ENCODE data around the gene PADI4. TPM values are rescaled to one million over a fixed set of nuclear protein-coding genes. Genes with fewer than 3 reads are reported as not detected.
A peak's percentile ranks its signal among the peaks of the same experiment; 100 is the strongest.

Gene PADI4
- total and polyA plus RNA-seq, 2 of the 8 experiments (the other 6 are each of a cell fraction or from before 2014, with no cell fraction given) = 0.29 TPM; not detected in 1

DNA sequence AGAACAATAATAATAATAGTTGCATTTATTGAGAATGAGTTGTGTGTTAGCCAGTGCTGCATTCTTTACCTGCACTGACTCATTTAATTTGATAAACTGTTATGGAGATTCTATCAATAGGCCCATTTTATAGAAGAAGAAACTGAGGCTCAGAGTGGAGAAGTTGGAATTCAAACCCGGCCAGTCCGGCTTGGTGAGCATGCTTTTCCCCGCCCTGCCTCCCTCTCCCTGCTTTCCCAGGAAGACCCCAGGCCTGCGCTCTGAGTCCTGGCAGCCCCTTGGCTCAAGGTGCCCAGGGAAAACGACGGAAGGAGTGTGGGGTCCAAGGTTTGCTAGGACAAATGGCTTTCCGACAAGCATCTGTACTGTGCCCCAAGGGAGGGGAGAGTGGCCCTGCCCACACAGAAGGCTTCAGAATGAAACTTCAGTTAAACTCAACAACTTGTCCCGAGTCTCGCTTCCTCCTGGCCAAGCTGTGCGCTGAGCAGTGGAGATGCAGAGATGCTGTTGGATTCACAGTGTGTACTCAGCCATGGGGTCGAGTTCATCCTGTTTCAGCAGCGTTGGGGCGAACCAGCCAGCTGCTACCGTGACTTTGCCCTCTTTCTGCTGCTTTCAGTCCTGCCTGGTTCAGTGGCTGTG, 40.7 kb downstream of the PADI4 start:
- Histone ChIP-seq H4K8ac (ENCODE audit: extremely low read depth, insufficient read depth, low read length) (no peak overlapping the region), H2BK20ac (ENCODE audit: low read length) (no peak overlapping the region), H3K36me3 (ENCODE audit: control insufficient read depth in 2 of 4, insufficient read depth in 4 of 4, low read length in 3 of 4) (no peaks in the 10 kb centered on the region), H3K4me3 (ENCODE audit: extremely low read depth in 1 of 4, insufficient read depth in 2 of 4, low read depth in 3 of 4, low read length in 4 of 4) (no peak overlapping the region), H4K20me1 (replicated peaks in 1 of 2; ENCODE audit: control insufficient read depth in 1 of 2, insufficient read depth in 2 of 2, low read length in 2 of 2) (peaks cover 0 to 2% of the 10 kb centered on the region in 2 experiments), H2AK5ac (ENCODE audit: low read depth, low read length) (0 out of 2 replicates have a peak overlapping the region, but pooled peaks have one; percentile 61), H3K56ac (replicated peaks; ENCODE audit: insufficient read length, low read depth, low read length) (no peak overlapping the region), H3K18ac (ENCODE audit: extremely low read depth, low read length) (peak overlapping the region; percentile 11; the same call in 1 of the 2 replicates), H3K23me2 (ENCODE audit: low read depth, low read length) (no peaks in the 10 kb centered on the region), H3K27me3 (replicated peaks in 1 of 4; ENCODE audit: control insufficient read depth in 3 of 4, extremely low read depth in 1 of 4, insufficient read depth in 3 of 4, low read length in 3 of 4) (no peaks in the 10 kb centered on the region), H2BK120ac (replicated peaks; ENCODE audit: low read depth, low read length) (no peak overlapping the region), H2BK15ac (ENCODE audit: low read length) (peak overlapping the region; percentile 88; the same call in 1 of the 2 replicates), H3K4me2 (ENCODE audit: insufficient read depth in 1 of 2, low read depth in 2 of 2, low read length in 2 of 2) (no peak overlapping the region), H3K14ac (ENCODE audit: insufficient read length) (no peak overlapping the region), H2BK5ac (ENCODE audit: low read depth, low read length) (0 out of 2 replicates have a peak overlapping the region, but pooled peaks have one; percentile 12), H3K4ac (replicated peaks; ENCODE audit: insufficient read length, low read depth, low read length) (no peak overlapping the region), H3K27ac (ENCODE audit: low read depth, low read length) (no peak overlapping the region), H4K5ac (ENCODE audit: insufficient read length, low read depth, low read length) (no peak overlapping the region), H3K9me3 (ENCODE audit: insufficient read depth in 2 of 2, low read depth in 1 of 2, low read length in 1 of 2) (no peaks in the 10 kb centered on the region; a peak in 1 of 4 replicates), H3K4me1 (replicated peaks in 1 of 4; ENCODE audit: control insufficient read depth in 3 of 4, insufficient read depth in 4 of 4, low read length in 3 of 4) (peaks cover 0 to 5% (median 0%) of the 10 kb centered on the region in 4 experiments; a peak in 1 of 7 replicates), H2AFZ (ENCODE audit: low read length) (no peak overlapping the region), H4K91ac (replicated peaks; ENCODE audit: insufficient read length, low read length) (peak overlapping the region; percentile 95), H2BK12ac (ENCODE audit: low read depth, low read length) (peak overlapping the region; percentile 94; the same call in 1 of the 2 replicates), H3K79me2 (ENCODE audit: control insufficient read depth in 1 of 2, insufficient read depth in 2 of 2, low read length in 2 of 2) (no peaks in the 10 kb centered on the region), H3K79me1 (ENCODE audit: low read depth, low read length) (no peaks in the 10 kb centered on the region), H3K9ac (replicated peaks in 1 of 4; ENCODE audit: extremely low read depth in 1 of 4, low read depth in 3 of 4, low read length in 3 of 4) (no peak overlapping the region), H3K23ac (ENCODE audit: insufficient read length) (no peak overlapping the region)
- CTCF ChIA-PET (ENCODE audit: partially characterized antibody) = interaction anchor here (1.7 kb wide), 1 partner anchor 9 kb away, joined by 3 read pairs; no protein-coding TSS in a partner anchor
- FAIRE-seq (no peak), DNase-seq (ENCODE audit: low read depth in 1 of 2, low spot score in 2 of 2) (no peak)
- WGBS, 2 experiments (ENCODE audit: extremely low coverage in 1 of 2, insufficient coverage in 1 of 2, insufficient read length in 1 of 2, insufficient replicate concordance in 2 of 2, low coverage in 1 of 2, low lambda C conversion rate in 2 of 2, missing lambda C conversion rate in 1 of 2) = 82% methylated on average over 14 of the region's 14 CpGs; no CpG with 5 or more reads in 1 of the 2 experiments
- TF ChIP-seq KDM4A (IDR thresholded peaks at IDR 0.05; ENCODE audit: low read depth, low read length, severe bottlenecking) (no peak), KDM1A (IDR thresholded peaks at IDR 0.05; ENCODE audit: borderline replicate concordance, low read length) (peak; percentile 84; the same call in 1 of the 2 replicates), BRCA1 (IDR thresholded peaks at IDR 0.05; ENCODE audit: low read depth, low read length) (no peak), CHD1 (IDR thresholded peaks at IDR 0.05; ENCODE audit: low read depth, low read length) (no peak), TAF7 (optimal IDR thresholded peaks at IDR 0.05; ENCODE audit: borderline replicate concordance, low read depth, low read length) (no peak), CTBP2 (IDR thresholded peaks at IDR 0.05; ENCODE audit: borderline replicate concordance, insufficient read depth, insufficient read length, low read length) (no peak)
- POLR2A ChIA-PET (ENCODE audit: partially characterized antibody) = no interaction called here

Data from H1 (cell line).